BJ (cell line): ENCODE results near the gene ITPKB. TPM values are rescaled to one million over a fixed set of nuclear protein-coding genes. Genes with fewer than 3 reads are reported as not detected.

Experiments
- CTCF ChIA-PET: fragments of 350-600 bp; formaldehyde crosslinking; extraction: SDS; loops from one replicate; lab custom pipeline; 2021; ENCODE audit warnings: antibody characterized with exemption, inconsistent platforms; lab: Yijun Ruan, JAX
- POLR2A ChIA-PET: fragments of 300-600 bp; sonication (Branson Sonifier 250); formaldehyde crosslinking; extraction: SDS; loops from one replicate; lab custom pipeline; 2021; ENCODE audit warnings: antibody characterized with exemption; lab: Charles Lee
- DNase-seq: peaks from one replicate; pipeline ENCODE4 v3.0.0-alpha.2; 2011; ENCODE audit warnings: low read depth
- H3K27me3 ChIP-seq: 2 replicates; pipeline ENCODE4 v1.6.0; 2011; ENCODE audit warnings: low read length; ENCODE audit not compliant: control insufficient read depth, insufficient read depth
- H3K36me3 ChIP-seq: 2 replicates; pipeline ENCODE4 v1.5.1; 2011; ENCODE audit warnings: low read length; ENCODE audit not compliant: control insufficient read depth, insufficient read depth
- H3K4me3 ChIP-seq: 2 replicates; pipeline ENCODE4 v1.5.1; 2011; ENCODE audit warnings: low read depth, mild to moderate bottlenecking, control low read depth, low read length
- CTCF ChIP-seq: IDR thresholded peaks from 2 replicates; pipeline ENCODE4 v1.5.1; 2011; ENCODE audit warnings: low read depth, mild to moderate bottlenecking, control low read depth, inconsistent platforms, low read length, moderate library complexity; ENCODE audit not compliant: insufficient read depth
- polyA plus RNA-seq: library from polyadenylated mRNA; depleted of rRNA; stranded (reverse); fragments of >200 nt; gene quantifications from 2 replicates; pipeline ENCODE4 v1.2.3, GENCODE V29; 2011

ITPKB gene
- polyA plus RNA-seq, 1 experiment, result 1.4 TPM

GRCh38 chr1:226634611-226635246 is 104.4 kb downstream of the ITPKB start:
- ChIA-PET CTCF (interaction anchor here (0.7 to 6.1 kb wide), 23 partner anchors 9 to 814 kb away, joined by 3 to 126 read pairs (median 3); partner anchors contain the start of gene STUM), POLR2A (no interaction called here)
- no peak for DNase-seq
- TF ChIP-seq CTCF, result no peak
- no peaks in the 10 kb centered on the region for H3K36me3 ChIP-seq
- no peak overlapping the region for H3K4me3 ChIP-seq
- H3K27me3 ChIP-seq, result peaks cover 1% of the 10 kb centered on the region; the same call in 1 of the 2 replicates

- ChIA-PET CTCF (interaction anchor here (0.7 to 6.1 kb wide), 28 partner anchors 9 to 814 kb away, joined by 3 to 126 read pairs (median 4); partner anchors contain the start of gene STUM), POLR2A (no interaction called here)
- H3K4me3 ChIP-seq, result no peak overlapping the region
- no peaks in the 10 kb centered on the region for H3K36me3 ChIP-seq
- peak; percentile 95 for TF ChIP-seq CTCF
- H3K27me3 ChIP-seq, result peaks cover 1% of the 10 kb centered on the region; the same call in 1 of the 2 replicates
- DNase-seq, result no peak
These were observed 104.9 kb downstream of the ITPKB start for GRCh38 chr1:226634166-226634588.

GRCh38 chr1:226633541-226634165 is 105.4 kb downstream of the ITPKB start:
- Histone ChIP-seq H3K4me3 (no peak overlapping the region), H3K27me3 (peaks cover 1% of the 10 kb centered on the region; the same call in 1 of the 2 replicates), H3K36me3 (no peaks in the 10 kb centered on the region)
- no peak for DNase-seq
- CTCF ChIA-PET, result interaction anchor here (0.7 to 6.1 kb wide), 22 partner anchors 8 to 807 kb away, joined by 3 to 126 read pairs (median 4); partner anchors contain the start of gene STUM
- TF ChIP-seq CTCF, result no peak
- POLR2A ChIA-PET, result no interaction called here

- peaks cover 1% of the 10 kb centered on the region; the same call in 1 of the 2 replicates for H3K27me3 ChIP-seq
- no peaks in the 10 kb centered on the region for H3K36me3 ChIP-seq
- no peak for TF ChIP-seq CTCF
- H3K4me3 ChIP-seq, result no peak overlapping the region
- CTCF ChIA-PET, result interaction anchor here (0.8 to 6.1 kb wide), 16 partner anchors 7 to 807 kb away, joined by 3 to 126 read pairs (median 6); partner anchors contain the start of gene STUM
- POLR2A ChIA-PET, result no interaction called here
- DNase-seq, result no peak
These were observed 106.1 kb downstream of the ITPKB start for GRCh38 chr1:226632922-226633351.
